ENCODE measurements around the gene ZFP36. TPM values are rescaled to one million over a fixed set of nuclear protein-coding genes. Genes with fewer than 3 reads are reported as not detected.

The ZFP36 gene
- total RNA-seq, 1 donor from 2014 or later, result 3.1 TPM

Small RNA genes lying within 50 kb of the gene (microRNA-seq; reads per million reads assigned to microRNA genes)
- not detected for gene MIR4530 (ENCODE audit: unreplicated experiment)

Other genes starting within 250 kb of the ZFP36 start
- 0.61 TPM for gene NCCRP1, start 209.9 kb upstream of the ZFP36 start, total RNA-seq (ENCODE audit: unreplicated experiment)
- not detected for gene SYCN, start 202.6 kb upstream of the ZFP36 start, total RNA-seq (ENCODE audit: unreplicated experiment)
- gene IFNL3, start 161.8 kb upstream of the ZFP36 start, total RNA-seq (ENCODE audit: unreplicated experiment), result not detected
- gene IFNL4, start 158.0 kb upstream of the ZFP36 start, total RNA-seq (ENCODE audit: unreplicated experiment), result not detected
- not detected for gene IFNL2, start 138.5 kb upstream of the ZFP36 start, total RNA-seq (ENCODE audit: unreplicated experiment)
- gene IFNL1, start 110.4 kb upstream of the ZFP36 start, total RNA-seq (ENCODE audit: unreplicated experiment), result not detected
- 56.3 TPM for gene LRFN1, start 86.0 kb upstream of the ZFP36 start, total RNA-seq (ENCODE audit: unreplicated experiment)
- gene GMFG, start 70.8 kb upstream of the ZFP36 start, total RNA-seq (ENCODE audit: unreplicated experiment), result 1.2 TPM
- gene SAMD4B, start 64.4 kb upstream of the ZFP36 start, total RNA-seq (ENCODE audit: unreplicated experiment), result 119 TPM
- gene PAF1, start 15.7 kb upstream of the ZFP36 start, total RNA-seq (ENCODE audit: unreplicated experiment), result 36.2 TPM
- gene MED29, start 15.5 kb upstream of the ZFP36 start, total RNA-seq (ENCODE audit: unreplicated experiment), result 30.1 TPM
- gene PLEKHG2, start 5.8 kb downstream of the ZFP36 start, total RNA-seq (ENCODE audit: unreplicated experiment), result 205 TPM
- gene RPS16, start 29.1 kb downstream of the ZFP36 start, total RNA-seq (ENCODE audit: unreplicated experiment), result 912 TPM
- 160 TPM for gene SUPT5H, start 38.7 kb downstream of the ZFP36 start, total RNA-seq (ENCODE audit: unreplicated experiment)
- gene TIMM50, start 74.0 kb downstream of the ZFP36 start, total RNA-seq (ENCODE audit: unreplicated experiment), result 256 TPM
- gene DLL3, start 92.1 kb downstream of the ZFP36 start, total RNA-seq (ENCODE audit: unreplicated experiment), result 788 TPM
- gene SELENOV, start 108.3 kb downstream of the ZFP36 start, total RNA-seq (ENCODE audit: unreplicated experiment), result 9.9 TPM
- gene EID2B, start 126.0 kb downstream of the ZFP36 start, total RNA-seq (ENCODE audit: unreplicated experiment), result 7.6 TPM
- gene EID2, start 133.3 kb downstream of the ZFP36 start, total RNA-seq (ENCODE audit: unreplicated experiment), result 20.2 TPM
- gene LGALS13, start 195.7 kb downstream of the ZFP36 start, total RNA-seq (ENCODE audit: unreplicated experiment), result not detected
- not detected for gene LGALS16, start 249.1 kb downstream of the ZFP36 start, total RNA-seq (ENCODE audit: unreplicated experiment)

Measured in glutamatergic neuron (in vitro differentiated cells).